Tibial nerve (tissue), 4 donors: ENCODE data around the gene CLTCL1.

Source experiments
- EP300 ChIP-seq, 2 donors: sonication (generic); formaldehyde crosslinking; IDR thresholded peaks; one replicate each; pipeline ENCODE4 v1.6.1; 2017; ENCODE audit warnings: antibody characterized with exemption in 2 of 2, mild to moderate bottlenecking in 1 of 2
- TF ChIP-seq, protein P1 (sequence below), 5 experiments: fragments of 200-600 bp in 3 of 5; fragments of 450-650 bp in 2 of 5; sonication (generic) in 3 of 5; IDR thresholded peaks; one replicate each; pipeline ENCODE4 v1.5.1; 2016 to 2019; ENCODE audit warnings: antibody characterized with exemption in 5 of 5, mild to moderate bottlenecking in 3 of 5, moderate library complexity in 2 of 5

DNA sequence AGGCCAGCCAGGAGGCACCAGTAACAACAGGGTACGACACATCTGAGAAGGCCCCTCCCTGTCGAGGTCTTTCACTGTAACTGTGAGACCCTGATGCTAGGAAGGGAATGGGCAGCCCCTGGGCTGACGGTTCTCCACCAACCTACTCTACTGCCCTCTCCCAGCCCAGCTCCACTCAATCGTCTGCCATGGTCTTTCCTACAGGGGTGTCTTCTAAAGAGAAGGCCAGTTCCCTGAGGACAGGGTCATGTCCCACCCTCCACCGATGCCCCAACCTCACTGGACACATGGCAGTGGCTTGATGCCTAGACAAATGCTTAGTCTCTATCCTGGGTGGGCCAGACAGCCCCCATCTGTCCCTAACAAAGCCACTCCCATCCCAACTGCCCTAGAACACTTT is 67.0 kb downstream of the CLTCL1 start:
- TF ChIP-seq EP300 (IDR thresholded peaks at IDR 0.05), result no peak
- TF ChIP-seq, protein P1, sequence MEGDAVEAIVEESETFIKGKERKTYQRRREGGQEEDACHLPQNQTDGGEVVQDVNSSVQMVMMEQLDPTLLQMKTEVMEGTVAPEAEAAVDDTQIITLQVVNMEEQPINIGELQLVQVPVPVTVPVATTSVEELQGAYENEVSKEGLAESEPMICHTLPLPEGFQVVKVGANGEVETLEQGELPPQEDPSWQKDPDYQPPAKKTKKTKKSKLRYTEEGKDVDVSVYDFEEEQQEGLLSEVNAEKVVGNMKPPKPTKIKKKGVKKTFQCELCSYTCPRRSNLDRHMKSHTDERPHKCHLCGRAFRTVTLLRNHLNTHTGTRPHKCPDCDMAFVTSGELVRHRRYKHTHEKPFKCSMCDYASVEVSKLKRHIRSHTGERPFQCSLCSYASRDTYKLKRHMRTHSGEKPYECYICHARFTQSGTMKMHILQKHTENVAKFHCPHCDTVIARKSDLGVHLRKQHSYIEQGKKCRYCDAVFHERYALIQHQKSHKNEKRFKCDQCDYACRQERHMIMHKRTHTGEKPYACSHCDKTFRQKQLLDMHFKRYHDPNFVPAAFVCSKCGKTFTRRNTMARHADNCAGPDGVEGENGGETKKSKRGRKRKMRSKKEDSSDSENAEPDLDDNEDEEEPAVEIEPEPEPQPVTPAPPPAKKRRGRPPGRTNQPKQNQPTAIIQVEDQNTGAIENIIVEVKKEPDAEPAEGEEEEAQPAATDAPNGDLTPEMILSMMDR (IDR thresholded peaks at IDR 0.05), result no peak
